ENCODE results near the gene TCL1B.

Gene TCL1B

DNA sequence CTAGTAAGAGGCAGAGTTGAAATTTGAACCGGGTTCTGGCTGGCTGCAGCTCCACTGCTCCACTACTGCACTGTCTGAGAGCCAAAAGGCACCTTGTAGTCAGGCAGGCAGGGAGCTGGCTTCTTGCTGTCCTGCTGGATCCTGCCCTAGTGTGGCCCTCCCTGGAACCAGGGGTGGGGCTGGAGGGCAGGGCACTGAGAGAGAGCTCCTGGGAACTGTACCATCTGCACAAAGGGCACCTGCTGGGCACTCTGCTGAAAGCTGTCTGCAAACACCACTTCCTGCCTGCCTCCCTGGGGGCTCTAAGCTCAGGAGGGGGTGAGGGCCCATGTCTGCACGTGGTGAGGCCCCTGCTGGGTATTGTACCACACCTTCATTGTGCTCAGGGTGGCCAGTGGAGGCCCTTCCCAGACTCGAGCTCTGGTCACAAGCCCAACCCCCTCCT is 19.0 kb upstream of the TCL1B start:
- no peak for DNase-seq

DNA sequence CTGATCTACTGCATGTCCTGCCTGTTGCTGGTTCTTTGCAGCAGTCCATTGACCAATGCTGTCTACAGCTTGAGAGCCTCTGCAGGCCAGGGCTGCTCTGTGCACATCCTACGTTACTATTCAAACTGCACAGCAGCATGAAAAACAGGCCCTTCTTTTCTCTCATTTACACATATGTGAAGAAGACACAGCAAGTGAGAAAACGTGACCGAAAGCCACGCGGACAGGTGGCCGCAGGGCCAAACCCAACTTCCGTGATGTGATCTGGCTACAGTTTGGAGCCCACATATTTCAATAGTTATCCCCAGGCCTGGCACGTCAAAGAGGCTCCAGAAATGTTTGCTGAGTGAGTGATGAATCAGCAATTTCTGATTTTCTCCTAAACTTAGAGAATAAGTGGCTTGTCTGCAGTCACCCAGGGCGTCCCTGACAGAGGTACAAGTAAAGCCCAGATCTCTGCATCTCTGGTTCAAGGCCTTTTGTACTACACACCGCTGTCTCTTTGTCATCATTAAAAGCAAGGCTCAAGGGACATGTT is 17.9 kb upstream of the TCL1B start:
- DNase-seq = no peak

DNA sequence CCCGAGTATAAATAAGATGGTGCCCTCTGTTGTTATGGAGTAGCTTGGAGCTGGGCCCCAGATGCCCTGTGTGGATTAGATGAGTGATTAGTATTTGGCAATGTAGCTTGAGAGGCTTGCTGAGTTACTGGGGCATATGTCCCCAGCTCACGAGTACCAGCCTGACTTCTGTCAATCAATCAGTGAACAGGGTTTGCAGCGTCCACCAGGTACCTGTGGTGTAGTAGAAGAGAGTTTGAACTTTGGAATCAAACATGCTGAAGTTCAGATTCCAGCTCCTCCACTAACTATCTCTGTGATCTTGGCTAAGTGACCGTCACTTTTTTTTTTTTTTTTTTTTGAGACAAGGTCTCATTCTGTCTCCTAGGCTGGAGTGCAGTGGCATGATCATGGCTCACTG is 11.6 kb upstream of the TCL1B start:
- DNase-seq = no peak

DNA sequence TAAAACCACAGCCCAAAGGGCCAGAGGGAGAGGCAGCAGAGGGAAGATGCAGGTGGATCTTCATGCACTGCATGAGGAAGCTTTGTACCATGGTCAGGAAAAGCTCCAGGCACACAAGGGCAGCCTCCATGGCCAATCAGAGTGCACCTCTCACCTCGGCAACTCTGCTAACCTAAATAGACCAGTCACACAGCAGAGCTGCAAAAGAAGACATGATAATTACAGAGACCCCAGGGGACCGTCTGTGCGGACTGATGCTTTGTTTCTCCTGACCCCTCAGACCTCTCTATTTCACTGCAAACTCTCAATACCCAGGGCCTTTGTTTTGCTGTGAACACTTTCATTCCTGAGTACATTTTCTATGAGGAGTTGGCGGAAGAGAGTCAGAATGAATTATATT is 10.7 kb upstream of the TCL1B start:
- no peak for DNase-seq

DNA sequence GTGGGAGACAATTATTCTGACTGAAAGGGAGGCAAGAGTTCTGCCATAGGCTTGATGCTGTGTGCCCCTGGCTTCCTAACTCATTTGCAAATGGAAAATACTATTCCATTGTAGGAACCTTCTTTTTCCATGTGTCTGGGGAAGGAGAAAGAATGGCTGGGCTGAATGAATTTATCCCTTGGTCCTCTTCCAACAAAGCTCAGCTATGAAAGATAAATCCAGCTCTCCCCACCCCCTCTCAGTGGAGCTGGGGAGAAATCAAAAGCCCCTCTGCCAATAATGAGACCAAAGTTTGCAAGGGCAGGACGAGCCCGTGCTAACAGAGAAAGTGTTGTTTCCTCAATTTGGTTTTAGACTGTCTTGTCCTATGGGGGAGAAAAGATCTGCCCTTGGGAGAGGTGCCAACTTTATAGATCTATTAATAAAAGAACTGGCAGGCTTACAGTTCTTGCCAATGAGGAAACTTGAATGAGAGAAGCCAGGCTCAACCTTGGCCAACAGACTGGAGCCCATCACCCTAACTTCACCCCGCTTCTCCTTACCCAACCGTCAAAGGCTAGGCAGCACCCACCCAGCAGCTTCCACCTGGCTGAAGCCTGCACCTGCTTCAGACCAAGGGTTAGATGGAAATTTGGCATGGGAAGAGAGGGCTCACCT is 8.9 kb upstream of the TCL1B start:
- no peak for DNase-seq

DNA sequence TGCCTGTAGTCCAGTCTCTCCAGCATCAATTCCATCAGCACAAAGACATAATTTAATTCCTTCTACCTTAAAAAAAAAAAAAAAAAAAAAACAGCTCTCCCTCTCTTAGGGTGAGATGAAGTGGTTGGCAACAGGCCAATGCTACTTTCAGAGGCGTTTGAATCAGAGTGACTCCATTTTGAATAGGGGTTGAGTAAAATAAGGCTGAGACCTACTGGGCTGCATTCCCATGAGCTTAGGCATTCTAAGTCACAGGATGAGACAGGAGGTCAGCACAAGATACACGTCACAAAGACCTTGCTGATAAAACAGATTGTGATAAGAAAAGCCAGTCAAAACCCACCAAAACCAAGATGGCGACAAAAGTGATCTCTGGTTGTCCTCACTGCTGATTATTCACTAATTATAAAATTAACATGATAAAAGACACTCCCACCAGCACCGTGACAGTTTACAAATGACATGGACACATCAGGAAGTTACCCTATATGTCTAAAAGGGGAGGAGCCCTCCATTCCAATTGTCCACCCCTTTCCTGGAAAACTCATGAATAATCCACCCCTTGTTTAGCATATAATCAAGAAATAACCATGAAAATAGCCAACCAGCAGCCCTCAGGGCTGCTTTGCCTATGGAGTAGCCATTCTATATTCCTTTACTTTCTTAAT is 6.9 kb upstream of the TCL1B start:
- no peak for DNase-seq

DNA sequence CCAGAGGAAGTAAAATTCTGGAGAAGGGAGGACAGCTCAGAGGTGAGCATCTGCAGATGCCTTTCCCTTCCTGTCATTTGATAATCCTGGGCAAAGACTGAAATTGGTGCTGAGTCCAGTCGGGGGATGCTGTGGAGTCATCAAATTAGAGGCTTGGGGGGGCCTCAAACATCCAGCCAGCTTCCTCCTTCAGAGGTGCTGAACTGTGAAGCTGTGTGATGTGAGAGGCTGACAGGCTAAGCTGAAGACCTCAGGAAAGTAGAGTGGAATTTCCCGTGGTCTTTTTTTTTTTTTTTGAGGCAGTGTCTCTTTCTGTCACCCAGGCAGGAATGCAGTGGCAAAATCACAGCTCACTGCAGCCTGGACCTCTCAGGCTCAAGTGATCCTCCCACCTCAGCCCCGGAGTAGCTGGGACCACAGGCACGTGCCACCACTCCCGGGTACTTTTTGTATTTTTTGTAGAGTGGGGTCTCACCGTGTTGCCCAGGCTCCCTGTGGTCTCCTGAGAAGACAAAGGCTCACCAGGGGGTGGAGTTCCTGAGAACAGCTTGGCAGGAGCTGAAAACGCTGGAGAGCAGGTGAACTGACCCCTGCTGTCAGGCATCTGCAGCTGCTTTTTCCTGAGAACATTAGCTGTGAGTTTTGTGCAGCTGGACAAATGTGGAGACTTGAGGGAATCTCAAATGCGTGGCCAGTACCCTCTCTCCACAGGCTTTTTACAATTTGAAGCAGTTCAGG is 6.1 kb upstream of the TCL1B start:
- no peak for DNase-seq

DNA sequence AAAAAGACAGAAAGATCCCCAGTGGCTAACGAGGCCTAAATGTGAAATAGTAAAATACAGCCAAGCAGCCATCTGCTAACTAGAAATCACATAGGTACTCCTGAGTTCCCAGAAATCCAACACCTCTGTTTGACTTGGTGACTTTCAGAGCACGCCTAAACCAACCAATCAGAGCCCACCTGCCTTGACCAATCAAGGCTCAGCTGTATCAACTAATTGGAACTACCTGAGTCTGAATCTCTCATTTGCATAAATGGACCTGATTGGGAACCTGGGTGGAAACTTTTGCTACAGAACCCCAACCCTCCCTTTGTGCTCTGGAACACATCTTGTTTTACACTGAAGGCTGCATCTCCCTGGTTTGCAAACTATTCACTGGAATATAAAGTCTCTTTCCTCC is 5.1 kb upstream of the TCL1B start:
- no peak for DNase-seq

DNA sequence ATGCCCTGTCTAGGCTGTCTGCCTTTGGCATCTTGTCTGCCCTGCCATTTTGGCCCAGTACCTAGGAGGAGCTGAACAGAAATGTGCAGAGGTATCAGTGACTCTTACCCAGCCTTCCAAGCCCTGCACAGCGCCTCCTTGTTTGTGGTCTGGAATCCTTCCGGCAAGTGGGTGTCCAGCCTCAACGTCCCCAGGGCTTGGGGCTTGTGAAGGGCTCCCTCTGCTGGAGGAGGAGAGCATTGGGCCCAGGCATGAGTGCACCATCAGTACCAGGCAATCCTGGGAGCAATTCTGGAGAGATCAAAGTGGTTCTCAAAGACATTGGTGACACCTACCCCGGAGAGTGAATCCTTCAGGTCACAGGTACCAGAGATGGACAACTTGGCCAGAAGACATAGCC is 2.4 kb upstream of the TCL1B start:
- peak; percentile 2 to 27 for DNase-seq

DNA sequence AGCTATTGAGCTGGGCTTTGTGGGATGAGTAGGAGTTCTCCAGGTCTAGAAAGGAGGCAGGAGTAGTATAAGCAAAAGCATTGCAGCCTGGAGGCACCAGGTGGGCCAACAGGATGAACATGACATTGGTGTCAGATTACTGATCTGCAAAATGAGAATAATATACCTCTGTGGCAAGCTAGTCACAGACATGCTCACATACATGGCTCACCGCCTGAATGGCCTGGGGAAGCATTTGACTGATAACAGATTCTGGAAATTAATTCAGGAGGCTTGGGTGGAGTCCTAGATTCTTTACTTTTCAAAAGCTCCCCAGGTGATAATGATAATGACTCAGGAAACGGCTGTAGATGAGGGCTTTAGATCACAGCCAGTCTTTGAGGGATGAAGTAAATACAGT is 709 bp downstream of the TCL1B start:
- no peak for DNase-seq

DNA sequence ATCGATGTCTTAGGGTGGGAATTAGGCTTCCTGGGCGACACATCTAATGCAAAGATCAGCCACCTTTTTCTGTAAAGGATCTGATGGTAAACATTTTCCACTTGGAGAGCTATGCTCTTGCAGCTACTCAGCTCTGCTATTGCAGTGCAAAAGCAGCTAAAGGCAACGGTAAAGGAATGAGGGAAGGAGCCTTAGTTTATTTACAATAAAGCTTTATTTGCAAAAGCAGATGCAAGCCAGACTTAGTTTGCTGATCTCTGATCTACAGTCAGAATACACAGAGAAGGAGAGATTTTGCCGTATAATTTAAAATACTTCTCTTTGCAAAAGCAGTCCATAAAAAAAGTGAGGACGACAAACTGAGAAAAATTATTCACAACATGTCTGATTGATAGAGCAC is 3.2 kb downstream of the TCL1B start:
- DNase-seq = no peak

DNA sequence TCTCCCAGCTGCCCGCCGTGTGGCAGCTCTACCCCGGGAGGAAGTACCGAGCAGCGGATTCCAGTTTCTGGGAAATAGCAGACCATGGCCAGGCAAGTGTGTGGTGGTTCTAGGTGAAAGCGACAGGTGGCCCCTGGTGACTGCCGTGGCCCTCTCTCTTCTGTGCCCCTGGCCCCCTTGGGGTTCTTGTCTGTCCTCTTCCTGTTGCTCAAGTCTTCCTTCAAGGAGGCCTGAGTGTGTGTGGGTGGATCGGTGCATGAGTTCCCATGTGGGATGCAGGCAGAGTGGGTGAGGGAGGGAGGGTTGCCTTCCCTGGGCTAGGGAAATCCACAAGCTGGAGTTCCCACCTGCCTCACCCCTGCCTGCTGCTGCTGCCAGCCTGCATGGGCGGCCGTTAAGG is 4.6 kb downstream of the TCL1B start:
- DNase-seq = no peak

DNA sequence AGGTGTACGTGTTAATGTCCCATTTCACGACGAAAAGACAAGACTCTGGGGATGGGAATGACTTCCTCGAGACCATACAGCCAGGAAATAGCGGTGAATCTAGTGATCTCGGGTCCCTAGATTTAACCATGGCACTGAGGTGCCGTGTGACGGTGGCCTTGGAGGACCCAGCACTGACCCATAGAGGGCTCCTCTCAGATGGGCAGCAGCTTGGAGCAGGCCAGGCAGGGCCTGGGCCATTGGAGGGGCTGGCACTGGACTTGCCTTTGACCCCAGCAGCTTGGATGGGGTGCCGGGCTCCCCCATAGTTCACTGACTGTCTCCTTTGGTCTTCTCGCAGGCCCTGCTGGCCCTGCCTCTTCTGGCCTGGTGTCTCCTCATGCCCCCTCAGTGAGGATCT is 5.4 kb downstream of the TCL1B start:
- DNase-seq = no peak

DNA sequence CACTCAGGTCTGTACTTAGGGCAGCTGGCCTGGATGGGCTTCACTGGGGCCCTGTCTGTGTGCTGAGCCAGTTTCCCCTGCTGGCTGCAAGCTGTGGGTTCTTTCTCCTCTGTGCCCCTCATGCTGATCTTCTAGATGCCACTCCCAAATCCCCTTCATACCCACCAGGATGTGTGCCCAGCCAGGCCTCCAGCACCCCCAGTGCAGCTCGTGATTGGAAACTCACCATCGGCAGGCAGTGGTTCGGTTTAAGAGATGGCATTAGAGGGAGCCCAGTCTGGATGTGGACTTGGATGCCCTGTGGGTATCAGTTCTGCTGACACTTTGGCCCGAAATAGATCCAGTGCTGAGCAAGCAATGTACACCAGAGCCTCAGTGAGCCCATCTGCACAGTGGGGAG is 5.9 kb downstream of the TCL1B start:
- DNase-seq = no peak

DNA sequence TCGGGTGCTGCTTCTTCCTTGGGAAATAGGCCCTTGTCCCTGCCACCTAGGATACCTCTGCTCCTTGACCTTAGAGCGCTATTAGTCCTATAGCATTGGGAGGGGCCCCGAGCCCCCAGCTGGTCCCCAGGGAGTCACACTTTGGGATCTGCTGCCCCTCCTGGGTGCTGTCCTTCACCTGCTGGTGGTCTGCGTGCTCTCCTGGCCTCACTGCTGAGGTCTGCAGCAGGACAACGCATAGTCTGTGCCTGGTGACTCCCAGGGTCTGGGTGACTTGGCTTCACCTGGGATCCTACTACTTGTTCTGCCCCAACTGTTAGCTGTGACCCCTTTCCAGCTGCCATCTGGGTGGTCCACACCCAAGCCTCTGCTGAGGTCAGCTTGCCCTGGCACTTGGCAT is 8.8 kb downstream of the TCL1B start:
- DNase-seq = no peak

DNA sequence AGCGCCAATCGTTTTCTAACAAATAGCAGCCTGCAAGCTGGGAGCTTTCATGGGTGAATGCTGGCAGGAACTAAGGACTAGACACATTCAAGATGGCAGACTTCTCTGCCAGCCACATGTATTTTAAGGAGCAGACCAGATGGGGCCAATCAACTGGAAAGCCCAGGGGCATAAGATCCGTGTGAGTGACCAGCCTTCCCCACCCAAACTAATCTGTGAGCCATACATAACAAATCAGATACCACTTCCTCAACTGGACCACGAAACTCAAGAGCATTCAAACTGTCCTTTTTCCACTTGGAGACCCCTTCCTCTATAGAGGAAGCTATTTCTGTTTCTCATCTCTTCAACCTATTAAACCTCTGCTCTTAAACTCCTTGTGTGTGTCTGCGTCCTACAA is 9.7 kb downstream of the TCL1B start:
- DNase-seq = no peak

DNA sequence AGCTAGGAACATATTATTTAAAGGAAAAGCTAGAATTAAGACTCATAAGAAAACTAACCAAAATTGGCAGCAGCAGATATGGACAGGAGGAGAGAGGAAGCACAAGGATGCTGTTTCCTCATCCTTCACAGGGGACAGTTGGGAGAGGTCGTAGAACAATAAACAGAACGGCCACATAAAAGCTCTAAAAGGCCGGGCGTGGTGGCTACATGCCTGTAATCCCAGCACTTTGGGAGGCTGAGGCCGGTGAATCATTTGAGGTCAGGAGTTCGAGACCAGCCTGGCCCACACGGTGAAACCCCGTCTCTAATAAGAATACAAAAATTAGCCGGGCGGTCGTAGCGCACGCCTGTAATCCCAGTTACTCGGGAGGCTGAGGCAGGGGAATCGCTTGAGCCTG is 10.5 kb downstream of the TCL1B start:
- DNase-seq = no peak

DNA sequence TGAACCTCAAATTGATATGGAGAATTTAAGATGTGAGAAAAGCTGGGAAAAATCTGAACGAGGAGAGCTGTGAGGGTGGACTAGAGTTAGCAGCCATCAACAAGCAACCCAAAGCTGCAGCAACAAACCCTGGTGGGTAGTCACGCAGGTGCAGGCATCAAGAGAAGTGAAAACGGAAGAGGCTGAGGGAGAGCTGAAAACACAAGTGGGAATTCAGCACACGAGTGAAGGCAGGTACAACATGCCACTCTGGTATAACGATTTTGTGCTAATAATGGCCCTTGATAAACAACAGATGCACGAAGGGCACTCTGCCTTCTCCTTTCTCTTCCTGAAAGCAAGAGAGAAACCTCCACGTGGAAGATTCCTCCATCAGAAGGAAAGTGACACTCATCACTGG is 11.5 kb downstream of the TCL1B start:
- DNase-seq = no peak

DNA sequence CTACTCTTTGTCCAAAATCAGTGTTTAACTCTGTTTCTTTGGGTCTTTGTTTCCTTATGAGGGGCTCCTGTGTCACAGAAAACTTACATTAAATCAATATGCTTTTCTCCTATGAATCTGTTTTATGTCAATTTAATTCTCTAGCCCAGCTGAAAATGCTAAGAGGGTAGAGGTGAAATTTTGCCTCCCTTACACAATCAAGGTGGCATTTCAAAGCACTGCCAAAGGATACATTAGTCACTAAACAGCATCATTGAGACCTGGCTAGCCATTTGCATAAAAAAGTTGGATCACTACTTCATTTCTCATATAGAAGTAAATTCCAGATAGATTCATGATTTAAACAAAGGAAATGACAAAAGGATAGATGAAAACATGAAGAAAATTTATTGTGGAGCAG is 12.1 kb downstream of the TCL1B start:
- no peak for DNase-seq

DNA sequence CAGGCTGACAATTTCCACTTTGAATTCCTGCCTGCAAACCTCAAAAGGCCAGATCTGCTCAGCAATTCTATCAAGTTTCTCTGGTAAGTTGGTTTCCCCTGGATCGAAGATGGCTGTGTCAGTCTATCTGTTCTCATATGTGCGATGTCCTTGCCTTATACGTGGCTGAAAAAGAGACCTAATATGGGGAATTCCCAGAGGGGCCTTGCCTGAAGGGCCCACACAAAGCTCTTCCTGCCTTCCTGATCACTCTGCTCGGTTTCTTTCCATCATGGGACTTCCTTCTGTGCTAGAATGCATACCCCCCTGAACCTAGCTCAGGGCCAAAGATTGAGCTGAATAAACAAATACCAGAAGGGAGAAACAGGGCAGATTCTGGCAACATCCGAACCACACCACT is 13.2 kb downstream of the TCL1B start:
- no peak for DNase-seq

DNA sequence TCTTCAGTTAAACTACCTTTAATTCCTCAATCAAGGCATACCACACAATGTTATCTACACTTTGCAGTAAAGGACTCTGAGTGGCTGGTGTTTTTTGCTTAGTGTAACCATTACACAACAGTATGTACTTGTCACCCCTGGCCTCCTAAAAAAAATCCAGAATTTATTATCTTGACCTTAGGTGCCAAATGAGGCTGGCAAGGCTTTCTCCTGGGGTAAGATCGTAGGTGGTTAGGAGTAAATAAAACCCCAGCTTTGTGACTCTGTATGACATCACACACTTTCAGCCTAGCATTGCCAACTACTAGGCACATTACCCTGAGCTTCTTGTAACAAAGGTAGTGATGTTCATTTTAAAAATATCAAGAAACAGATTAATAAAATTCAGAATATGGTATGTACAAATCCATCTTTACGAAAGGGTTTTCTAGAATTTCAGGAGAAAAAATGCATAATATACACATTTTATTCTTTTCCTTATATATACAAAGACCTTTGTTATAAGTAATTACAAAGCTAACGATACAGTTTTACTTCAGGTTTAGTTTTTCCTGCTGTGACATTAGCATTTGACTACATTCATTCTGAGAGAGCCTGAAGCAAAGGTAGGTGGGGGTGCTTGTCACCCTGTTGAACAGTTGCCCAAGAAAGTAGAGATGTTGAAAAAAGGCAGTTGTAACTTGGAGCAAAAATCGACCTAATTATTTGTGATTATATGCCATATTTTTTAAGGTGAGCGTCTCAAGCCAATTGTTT is 14.2 kb downstream of the TCL1B start:
- no peak for DNase-seq

DNA sequence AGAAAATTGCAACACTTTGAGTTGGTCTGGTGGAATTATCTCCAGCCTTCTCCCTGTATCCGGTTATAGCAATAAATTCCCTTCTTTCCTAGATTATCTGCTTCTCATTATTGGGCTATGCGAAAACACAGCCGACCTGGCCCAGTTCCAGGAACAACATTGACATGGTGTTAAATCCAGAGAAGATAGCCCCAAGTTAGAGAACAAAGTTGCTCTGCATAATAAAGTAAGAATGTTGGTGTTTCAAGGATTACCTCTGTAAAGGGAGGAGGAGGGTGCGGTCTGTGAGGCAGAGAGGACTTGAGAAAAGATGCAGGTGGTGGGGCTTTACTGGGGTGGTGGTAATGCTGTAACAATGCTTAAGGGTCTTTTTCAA is 15.6 kb downstream of the TCL1B start:
- no peak for DNase-seq

DNA sequence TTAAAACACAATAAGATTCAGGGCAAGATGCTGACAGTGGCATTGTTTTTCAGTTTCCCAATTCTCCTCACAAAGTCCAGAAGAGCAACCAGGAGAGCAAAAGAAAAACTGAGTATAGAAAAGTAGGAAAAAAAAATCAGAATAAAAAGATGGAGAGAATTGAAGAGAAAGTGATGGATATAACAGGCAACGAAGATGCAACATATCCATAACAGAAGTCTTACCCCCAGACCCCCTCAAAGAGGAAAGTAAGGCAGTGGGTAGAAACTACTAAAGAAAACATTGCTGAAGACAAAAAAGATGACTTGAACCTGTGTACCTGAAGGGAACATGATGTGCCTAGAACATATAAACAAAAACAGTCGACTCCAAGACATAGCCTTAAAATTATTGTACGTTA is 17.1 kb downstream of the TCL1B start:
- no peak for DNase-seq

All from inflammatory macrophage treated with lipopolysaccharide for 1 hour (primary cell).